ENCODE results near the gene PRKN. TPM values are rescaled to one million over a fixed set of nuclear protein-coding genes. Genes with fewer than 3 reads are reported as not detected.

The PRKN gene
- total RNA-seq, 1 donor from 2014 or later: 2.8 TPM

GRCh38 chr6:162124710-162125435 lies 602.7 kb downstream of the PRKN start:
- peaks cover 10% of the 10 kb centered on the region for H3K4me1 Mint-ChIP-seq
- TF ChIP-seq EZH2 (IDR thresholded peaks at IDR 0.05): no peak
- no peak for TF ChIP-seq EZH2phosphoT487 (IDR thresholded peaks at IDR 0.05)
- TF ChIP-seq CTCF (IDR thresholded peaks at IDR 0.05): no peak
- Histone ChIP-seq H3K9me3 (ENCODE audit: low read depth) (no peaks in the 10 kb centered on the region), H2AFZ (replicated peaks) (no peak overlapping the region), H3K36me3 (no peaks in the 10 kb centered on the region), H3K4me2 (no peak overlapping the region), H3K27ac (no peak overlapping the region), H3K4me1 (peaks cover 9% of the 10 kb centered on the region), H3F3A (ENCODE audit: low read depth) (no peaks in the 10 kb centered on the region), H3K79me2 (ENCODE audit: low read depth) (no peaks in the 10 kb centered on the region), H4K20me1 (ENCODE audit: low read depth) (no peaks in the 10 kb centered on the region), H3K27me3 (no peaks in the 10 kb centered on the region), H3K4me3 (no peak overlapping the region), H3K9ac (no peak overlapping the region)
- peaks cover 3% of the 10 kb centered on the region for H3K27me3 Mint-ChIP-seq (ENCODE audit: insufficient read depth, low read depth)
- no peaks in the 10 kb centered on the region for H3K36me3 Mint-ChIP-seq
- no peak for DNase-seq (ENCODE audit: low spot score)
- no peak overlapping the region for H3K27ac Mint-ChIP-seq
- no peaks in the 10 kb centered on the region for H3K9me3 Mint-ChIP-seq
- no peak overlapping the region for H3K4me3 Mint-ChIP-seq

- Histone ChIP-seq H3K27ac (no peak overlapping the region), H4K20me1 (ENCODE audit: low read depth) (no peaks in the 10 kb centered on the region), H3K4me2 (no peak overlapping the region), H3K9ac (no peak overlapping the region), H3K27me3 (no peaks in the 10 kb centered on the region), H3F3A (ENCODE audit: low read depth) (no peaks in the 10 kb centered on the region), H3K79me2 (ENCODE audit: low read depth) (no peaks in the 10 kb centered on the region), H2AFZ (replicated peaks) (peak overlapping the region; percentile 67), H3K9me3 (ENCODE audit: low read depth) (no peaks in the 10 kb centered on the region), H3K4me3 (no peak overlapping the region), H3K4me1 (peaks cover 9% of the 10 kb centered on the region), H3K36me3 (no peaks in the 10 kb centered on the region)
- no peaks in the 10 kb centered on the region for H3K9me3 Mint-ChIP-seq
- H3K4me3 Mint-ChIP-seq: no peak overlapping the region
- no peak overlapping the region for H3K27ac Mint-ChIP-seq
- peaks cover 3% of the 10 kb centered on the region for H3K27me3 Mint-ChIP-seq (ENCODE audit: insufficient read depth, low read depth)
- peak; percentile 56 for DNase-seq (ENCODE audit: low spot score)
- TF ChIP-seq CTCF (IDR thresholded peaks at IDR 0.05) (peak; percentile 61), EZH2 (IDR thresholded peaks at IDR 0.05) (no peak), EZH2phosphoT487 (IDR thresholded peaks at IDR 0.05) (no peak)
- no peaks in the 10 kb centered on the region for H3K36me3 Mint-ChIP-seq
- H3K4me1 Mint-ChIP-seq: peaks cover 12% of the 10 kb centered on the region
Observed at GRCh38 chr6:162123797-162124196, 603.8 kb downstream of the PRKN start.

GRCh38 chr6:162119341-162119740 lies 608.2 kb downstream of the PRKN start:
- no peak for DNase-seq (ENCODE audit: low spot score)
- H3K27ac ChIP-seq: no peak overlapping the region
- H3K9me3 ChIP-seq (ENCODE audit: low read depth): no peaks in the 10 kb centered on the region
- no peak overlapping the region for H3K4me2 ChIP-seq
- H3K36me3 Mint-ChIP-seq: no peaks in the 10 kb centered on the region
- no peak overlapping the region for H3K9ac ChIP-seq
- H2AFZ ChIP-seq (replicated peaks): peak overlapping the region; percentile 57
- H3K4me1 Mint-ChIP-seq: peaks cover 12% of the 10 kb centered on the region
- H3K9me3 Mint-ChIP-seq: no peaks in the 10 kb centered on the region
- H3K79me2 ChIP-seq (ENCODE audit: low read depth): no peaks in the 10 kb centered on the region
- H3K4me3 Mint-ChIP-seq: no peak overlapping the region
- no peak overlapping the region for H3K27ac Mint-ChIP-seq
- no peaks in the 10 kb centered on the region for H3K27me3 ChIP-seq
- no peaks in the 10 kb centered on the region for H4K20me1 ChIP-seq (ENCODE audit: low read depth)
- TF ChIP-seq CTCF (IDR thresholded peaks at IDR 0.05): no peak
- TF ChIP-seq EZH2 (IDR thresholded peaks at IDR 0.05): no peak
- TF ChIP-seq EZH2phosphoT487 (IDR thresholded peaks at IDR 0.05): no peak
- peaks cover 1% of the 10 kb centered on the region for H3K27me3 Mint-ChIP-seq (ENCODE audit: insufficient read depth, low read depth)
- no peaks in the 10 kb centered on the region for H3K36me3 ChIP-seq
- no peaks in the 10 kb centered on the region for H3F3A ChIP-seq (ENCODE audit: low read depth)
- no peak overlapping the region for H3K4me3 ChIP-seq
- H3K4me1 ChIP-seq: peaks cover 8% of the 10 kb centered on the region

All from neural progenitor cell (in vitro differentiated cells).